K562 treated with DMSO at 1 percent for 48 hours (cell line): ENCODE results near the gene PCDHA7. TPM values are rescaled to one million over a fixed set of nuclear protein-coding genes. Genes with fewer than 3 reads are reported as not detected.

Source experiments
- total RNA-seq: library from RNA; unstranded; fragments of 300-600 nt; gene quantifications from 2 replicates; pipeline ENCODE4 v1.2.3, GENCODE V29; 2022; ENCODE audit warnings: low replicate concordance; ENCODE audit errors: extremely low read depth

PCDHA7 gene
- total RNA-seq, 1 experiment from 2014 or later, result not detected

GRCh38 chr5:140875085-140876065 lies 41.3 kb downstream of the PCDHA7 start, which contains the start of gene PCDHA12:
Gene PCDHA12 (plus strand): TSS chr5:140875308. CDS start chr5:140875473, 165 bp downstream.

GRCh38 chr5:140881889-140882590 lies 48.0 kb downstream of the PCDHA7 start, which contains the start of gene PCDHA13:
Gene PCDHA13 (plus strand): TSS chr5:140882124. CDS start chr5:140882269, 145 bp downstream.

Other genes with a start within 250 kb of the PCDHA7 start
- gene CD14, start 201.1 kb upstream of the PCDHA7 start, total RNA-seq, result not detected in 2 replicates
- gene TMCO6, start 194.8 kb upstream of the PCDHA7 start, total RNA-seq, result not detected in 2 replicates
- gene NDUFA2, start 186.6 kb upstream of the PCDHA7 start, total RNA-seq, result not detected in 2 replicates
- not detected in 2 replicates for gene IK, start 186.4 kb upstream of the PCDHA7 start, total RNA-seq
- gene WDR55, start 169.4 kb upstream of the PCDHA7 start, total RNA-seq, result not detected in 2 replicates
- not detected in 2 replicates for gene DND1, start 160.7 kb upstream of the PCDHA7 start, total RNA-seq
- not detected in 2 replicates for gene HARS1, start 142.9 kb upstream of the PCDHA7 start, total RNA-seq
- gene HARS2, start 142.8 kb upstream of the PCDHA7 start, total RNA-seq, result not detected in 2 replicates
- gene ZMAT2, start 133.8 kb upstream of the PCDHA7 start, total RNA-seq, result not detected in 2 replicates
- gene PCDHA1, start 48.1 kb upstream of the PCDHA7 start, total RNA-seq, result not detected in 2 replicates
- gene PCDHA2, start 39.4 kb upstream of the PCDHA7 start, total RNA-seq, result not detected in 2 replicates
- not detected in 2 replicates for gene PCDHA3, start 33.2 kb upstream of the PCDHA7 start, total RNA-seq
- gene PCDHA4, start 27.2 kb upstream of the PCDHA7 start, total RNA-seq, result not detected in 2 replicates
- gene PCDHA5, start 12.7 kb upstream of the PCDHA7 start, total RNA-seq, result not detected in 2 replicates
- gene PCDHA6, start 6.3 kb upstream of the PCDHA7 start, total RNA-seq, result not detected in 2 replicates
- gene PCDHA8, start 6.9 kb downstream of the PCDHA7 start, total RNA-seq, result not detected in 2 replicates
- not detected in 2 replicates for gene PCDHA9, start 14.1 kb downstream of the PCDHA7 start, total RNA-seq
- gene PCDHA10, start 21.6 kb downstream of the PCDHA7 start, total RNA-seq, result not detected in 2 replicates
- not detected in 2 replicates for gene PCDHA11, start 34.7 kb downstream of the PCDHA7 start, total RNA-seq
- not detected in 2 replicates for gene PCDHA12, start 41.0 kb downstream of the PCDHA7 start, total RNA-seq
- not detected in 2 replicates for gene PCDHA13, start 47.9 kb downstream of the PCDHA7 start, total RNA-seq
- gene PCDHAC1, start 92.0 kb downstream of the PCDHA7 start, total RNA-seq, result not detected in 2 replicates
- gene PCDHAC2, start 132.2 kb downstream of the PCDHA7 start, total RNA-seq, result not detected in 2 replicates
- not detected in 2 replicates for gene PCDHB1, start 217.1 kb downstream of the PCDHA7 start, total RNA-seq